Peyer's patch (tissue), 4 donors: ENCODE measurements around the gene SPG7.

Source experiments
- CTCF ChIP-seq, 6 experiments: fragments of 450-650 bp in 4 of 6; fragments of 200-600 bp in 2 of 6; sonication (generic) in 1 of 6; IDR thresholded peaks; one replicate each; pipeline ENCODE4 v1.5.1; 2017 to 2019; ENCODE audit warnings: antibody characterized with exemption in 6 of 6, mild to moderate bottlenecking in 3 of 6, moderate library complexity in 1 of 6
- POLR2A ChIP-seq, 2 donors: fragments of 450-650 bp; IDR thresholded peaks; one replicate each; pipeline ENCODE4 v1.5.1; 2017; ENCODE audit warnings: antibody characterized with exemption in 2 of 2, mild to moderate bottlenecking in 2 of 2, moderate library complexity in 2 of 2

GRCh38 chr16:89475144-89475543, 33.1 kb upstream of the SPG7 start:
- TF ChIP-seq CTCF (IDR thresholded peaks at IDR 0.05) (no peak), POLR2A (IDR thresholded peaks at IDR 0.05) (no peak)
